Cardiac fibroblast (primary cell): ENCODE measurements around the gene RPL28.

ENCODE experiments used
- DNase-seq, 2 donors: peaks; one replicate each; pipeline versions ENCODE4 v3.0.0 to v3.0.0-alpha.2; 2010; ENCODE audit warnings: low read depth in 2 of 2
- H3K4me3 ChIP-seq, 2 donors: replicated peaks in 1 of 2; 1 replicate in 1 of 2; 2 replicates in 1 of 2; pipeline ENCODE4 v1.5.1; 2011; ENCODE audit warnings: low read depth in 2 of 2, low read length in 2 of 2, mild to moderate bottlenecking in 2 of 2, moderate library complexity in 1 of 2
- TF ChIP-seq, protein P1 (sequence below): IDR thresholded peaks from one replicate; pipeline ENCODE4 v1.5.1; 2011; ENCODE audit warnings: low read depth, mild to moderate bottlenecking, low read length, inconsistent platforms

Gene RPL28

DNA sequence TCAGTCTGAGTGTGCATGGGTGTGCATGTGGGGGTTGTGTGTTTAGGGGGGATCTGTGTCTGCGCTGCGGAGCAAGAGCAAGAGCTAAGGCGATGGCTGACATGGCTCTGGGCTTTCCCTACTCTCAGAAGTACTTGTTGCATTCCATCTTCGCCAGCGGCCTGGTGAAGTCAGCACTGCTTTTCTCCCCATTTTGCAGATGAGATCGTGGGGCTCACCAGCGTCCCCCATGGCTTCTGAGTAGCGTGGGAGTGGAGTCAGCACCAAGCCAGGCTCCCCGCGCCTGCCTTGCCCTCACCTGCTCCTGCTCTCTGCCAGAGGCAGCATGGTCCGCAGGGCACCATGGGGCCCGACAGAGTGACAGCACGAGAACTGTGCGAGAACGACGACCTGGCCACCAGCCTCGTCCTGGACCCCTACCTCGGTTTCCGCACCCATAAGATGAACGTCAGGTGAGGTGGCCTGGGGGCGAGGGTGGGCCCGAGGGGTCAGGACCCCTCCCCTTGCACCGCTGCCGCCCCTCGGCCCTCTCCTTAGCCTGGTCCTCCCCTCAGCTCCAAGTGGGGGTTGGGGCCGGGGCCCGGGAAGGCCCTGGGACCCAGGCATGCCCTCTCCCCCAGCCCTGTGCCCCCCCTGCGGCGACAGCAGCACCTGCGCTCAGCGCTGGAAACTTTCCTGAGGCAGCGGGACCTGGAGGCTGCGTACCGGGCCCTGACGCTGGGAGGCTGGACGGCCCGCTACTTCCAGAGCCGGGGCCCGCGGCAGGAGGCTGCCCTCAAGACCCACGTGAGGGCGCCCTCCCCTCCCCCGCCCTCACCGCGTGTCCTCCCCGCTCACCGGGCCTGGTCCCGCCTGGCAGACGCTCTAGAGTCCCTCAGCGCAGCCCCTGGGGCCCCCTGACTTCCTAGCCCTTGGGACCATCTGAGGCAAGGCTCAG lies 43.9 kb upstream of the RPL28 start:
- no peak overlapping the region for H3K4me3 ChIP-seq
- DNase-seq: no peak
- TF ChIP-seq, protein P1, sequence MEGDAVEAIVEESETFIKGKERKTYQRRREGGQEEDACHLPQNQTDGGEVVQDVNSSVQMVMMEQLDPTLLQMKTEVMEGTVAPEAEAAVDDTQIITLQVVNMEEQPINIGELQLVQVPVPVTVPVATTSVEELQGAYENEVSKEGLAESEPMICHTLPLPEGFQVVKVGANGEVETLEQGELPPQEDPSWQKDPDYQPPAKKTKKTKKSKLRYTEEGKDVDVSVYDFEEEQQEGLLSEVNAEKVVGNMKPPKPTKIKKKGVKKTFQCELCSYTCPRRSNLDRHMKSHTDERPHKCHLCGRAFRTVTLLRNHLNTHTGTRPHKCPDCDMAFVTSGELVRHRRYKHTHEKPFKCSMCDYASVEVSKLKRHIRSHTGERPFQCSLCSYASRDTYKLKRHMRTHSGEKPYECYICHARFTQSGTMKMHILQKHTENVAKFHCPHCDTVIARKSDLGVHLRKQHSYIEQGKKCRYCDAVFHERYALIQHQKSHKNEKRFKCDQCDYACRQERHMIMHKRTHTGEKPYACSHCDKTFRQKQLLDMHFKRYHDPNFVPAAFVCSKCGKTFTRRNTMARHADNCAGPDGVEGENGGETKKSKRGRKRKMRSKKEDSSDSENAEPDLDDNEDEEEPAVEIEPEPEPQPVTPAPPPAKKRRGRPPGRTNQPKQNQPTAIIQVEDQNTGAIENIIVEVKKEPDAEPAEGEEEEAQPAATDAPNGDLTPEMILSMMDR: no peak

- TF ChIP-seq, protein P1: no peak
- H3K4me3 ChIP-seq: no peak overlapping the region
- DNase-seq: no peak
Measured at GRCh38 chr19:55344444-55344843, 41.3 kb upstream of the RPL28 start.

DNA sequence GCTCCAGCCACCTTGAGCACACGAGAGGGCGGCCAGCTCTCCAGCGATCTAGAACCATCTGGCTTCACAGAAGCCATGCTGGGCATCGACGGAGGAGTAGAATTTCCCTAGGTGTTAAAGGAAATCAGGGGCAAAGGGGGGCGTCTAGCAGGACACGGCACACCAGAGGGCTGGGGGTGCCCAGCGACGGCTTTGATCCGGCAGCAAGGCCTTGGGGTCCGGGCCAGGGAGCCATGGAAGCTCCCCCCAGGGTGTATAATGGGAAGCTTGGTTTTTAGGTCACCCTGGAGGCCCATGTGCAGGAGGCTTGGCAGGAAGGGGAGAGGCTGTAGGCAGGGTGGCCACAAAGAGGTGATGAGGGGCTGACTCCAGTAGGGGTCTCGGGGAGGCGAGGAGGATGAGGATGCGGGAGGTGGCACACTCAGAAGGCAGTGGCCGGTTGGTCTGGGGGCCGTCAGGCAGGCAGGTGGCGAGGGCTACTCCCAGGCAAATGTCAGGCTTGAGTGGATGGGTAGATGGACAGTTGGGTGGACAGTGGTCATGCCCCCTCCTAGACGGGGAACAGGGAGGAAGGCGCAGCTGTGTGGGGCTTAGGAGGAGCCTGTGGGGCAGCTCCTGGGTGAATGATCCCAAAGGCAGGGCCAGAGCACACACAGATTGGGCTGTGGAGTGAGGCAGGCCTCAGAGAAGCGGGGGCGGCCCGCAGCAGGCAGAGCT lies 40.5 kb upstream of the RPL28 start:
- TF ChIP-seq, protein P1: no peak
- DNase-seq: no peak
- H3K4me3 ChIP-seq: no peak overlapping the region

GRCh38 chr19:55345818-55346724 lies 39.7 kb upstream of the RPL28 start:
- no peak overlapping the region for H3K4me3 ChIP-seq
- DNase-seq: peak in 1 of 2 donors; percentile 51
- TF ChIP-seq, protein P1: no peak

DNA sequence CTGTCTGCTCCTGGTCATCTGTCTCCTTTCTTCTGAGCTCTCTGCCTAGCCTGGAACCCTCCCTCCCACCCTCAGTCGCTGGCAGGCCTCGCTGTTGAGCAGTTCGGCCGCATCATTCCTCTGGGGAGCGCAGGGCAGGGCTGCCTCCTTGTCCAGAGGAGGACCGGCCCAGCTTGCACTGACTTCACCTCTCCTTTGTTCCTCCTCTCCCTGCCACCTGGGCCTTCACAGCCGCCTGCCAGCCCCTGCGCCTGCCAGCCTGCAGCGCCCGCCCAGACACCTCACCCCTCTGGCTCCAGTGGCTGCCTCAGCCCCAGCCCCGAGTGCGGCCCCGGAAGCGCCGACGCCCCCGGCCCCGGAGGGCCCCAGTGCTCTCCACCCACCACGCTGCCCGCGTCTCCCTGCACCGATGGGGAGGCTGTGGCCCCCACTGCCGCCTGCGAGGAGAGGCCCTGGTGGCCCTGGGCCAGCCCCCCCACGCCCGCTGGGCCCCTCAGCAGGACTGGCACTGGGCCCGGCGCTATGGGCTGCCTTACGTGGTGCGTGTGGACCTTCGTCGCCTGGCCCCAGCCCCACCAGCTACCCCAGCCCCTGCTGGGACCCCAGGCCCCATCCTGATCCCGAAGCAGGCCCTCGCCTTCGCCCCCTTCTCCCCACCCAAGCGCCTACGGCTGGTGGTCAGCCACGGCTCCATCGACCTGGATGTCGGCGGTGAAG lies 38.8 kb upstream of the RPL28 start:
- no peak overlapping the region for H3K4me3 ChIP-seq
- TF ChIP-seq, protein P1: no peak
- no peak for DNase-seq
